Keratinocyte (primary cell): ENCODE results near the gene CEP152.

Experiments used
- EZH2 ChIP-seq: IDR thresholded peaks from one replicate; pipeline ENCODE4 v1.6.1; 2012; ENCODE audit warnings: inconsistent platforms, mild to moderate bottlenecking, low read length, moderate library complexity
- TF ChIP-seq, protein P1 (sequence below), 3 experiments: IDR thresholded peaks in 1 of 3; conservative IDR thresholded peaks in 1 of 3; optimal IDR thresholded peaks in 1 of 3; 2 replicates in 2 of 3; 3 replicates in 1 of 3; pipeline versions ENCODE3 to v1.5.1; 2011; ENCODE audit warnings: low read length in 3 of 3, mild to moderate bottlenecking in 3 of 3, moderate library complexity in 2 of 3, control low read depth in 1 of 3, inconsistent platforms in 1 of 3; ENCODE audit not compliant: insufficient read depth in 2 of 3; ENCODE audit errors: extremely low read depth in 1 of 3

DNA sequence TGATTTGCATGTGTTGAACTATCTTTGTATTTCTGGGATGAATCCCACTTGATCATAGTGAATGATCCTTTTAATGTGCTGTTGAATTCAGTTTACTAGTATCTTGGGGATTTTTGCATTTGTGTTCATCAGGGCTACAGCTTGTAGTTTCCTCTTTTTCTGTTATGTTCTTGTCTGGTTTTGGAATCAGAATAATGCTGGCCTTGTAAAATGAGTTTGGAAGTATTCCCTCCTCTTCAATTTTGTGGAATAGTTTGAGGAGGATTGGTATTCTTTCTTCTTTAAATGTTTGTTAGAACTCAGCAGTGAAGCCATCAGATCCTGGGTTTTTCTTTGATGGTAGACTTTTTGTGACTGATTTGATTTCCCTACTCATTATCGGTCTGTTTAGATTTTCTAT is 102.2 kb downstream of the CEP152 start:
- TF ChIP-seq, protein P1, sequence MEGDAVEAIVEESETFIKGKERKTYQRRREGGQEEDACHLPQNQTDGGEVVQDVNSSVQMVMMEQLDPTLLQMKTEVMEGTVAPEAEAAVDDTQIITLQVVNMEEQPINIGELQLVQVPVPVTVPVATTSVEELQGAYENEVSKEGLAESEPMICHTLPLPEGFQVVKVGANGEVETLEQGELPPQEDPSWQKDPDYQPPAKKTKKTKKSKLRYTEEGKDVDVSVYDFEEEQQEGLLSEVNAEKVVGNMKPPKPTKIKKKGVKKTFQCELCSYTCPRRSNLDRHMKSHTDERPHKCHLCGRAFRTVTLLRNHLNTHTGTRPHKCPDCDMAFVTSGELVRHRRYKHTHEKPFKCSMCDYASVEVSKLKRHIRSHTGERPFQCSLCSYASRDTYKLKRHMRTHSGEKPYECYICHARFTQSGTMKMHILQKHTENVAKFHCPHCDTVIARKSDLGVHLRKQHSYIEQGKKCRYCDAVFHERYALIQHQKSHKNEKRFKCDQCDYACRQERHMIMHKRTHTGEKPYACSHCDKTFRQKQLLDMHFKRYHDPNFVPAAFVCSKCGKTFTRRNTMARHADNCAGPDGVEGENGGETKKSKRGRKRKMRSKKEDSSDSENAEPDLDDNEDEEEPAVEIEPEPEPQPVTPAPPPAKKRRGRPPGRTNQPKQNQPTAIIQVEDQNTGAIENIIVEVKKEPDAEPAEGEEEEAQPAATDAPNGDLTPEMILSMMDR (optimal IDR thresholded peaks at IDR 0.05 in 1 of 3, IDR thresholded peaks at IDR 0.05 in 1 of 3, conservative IDR thresholded peaks at IDR 0.05 in 1 of 3; ENCODE audit: extremely low read depth in 1 of 3, insufficient read depth in 2 of 3, low read length in 3 of 3): no peak
- no peak for TF ChIP-seq EZH2
